ENCODE results near the gene ERC1.

The ERC1 gene

GRCh38 chr12:1474574-1475153 is 483.6 kb downstream of the ERC1 start:
- TF ChIP-seq CTCF (IDR thresholded peaks at IDR 0.05): no peak
- no peak overlapping the region for H3K4me3 ChIP-seq (ENCODE audit: low read depth in 1 of 2, low read length in 1 of 2)

GRCh38 chr12:1479645-1480044 is 488.6 kb downstream of the ERC1 start:
- Histone ChIP-seq H3K36me3 (no peaks in the 10 kb centered on the region), H3K27me3 (no peaks in the 10 kb centered on the region), H3K9me3 (no peaks in the 10 kb centered on the region), H3K4me3 (ENCODE audit: low read depth in 1 of 2, low read length in 1 of 2) (no peak overlapping the region), H3K4me1 (ENCODE audit: control insufficient read depth in 1 of 2, insufficient read depth in 1 of 2, low read depth in 1 of 2, low read length in 1 of 2) (no peaks in the 10 kb centered on the region), H3K27ac (no peak overlapping the region)
- TF ChIP-seq CTCF (IDR thresholded peaks at IDR 0.05): no peak

More at GRCh38 chr12:1474574-1475153, 483.6 kb downstream of the ERC1 start:
- Histone ChIP-seq H3K9me3 (no peaks in the 10 kb centered on the region), H3K36me3 (no peaks in the 10 kb centered on the region), H3K27ac (no peak overlapping the region), H3K4me1 (ENCODE audit: control insufficient read depth in 1 of 2, insufficient read depth in 1 of 2, low read depth in 1 of 2, low read length in 1 of 2) (peaks cover 10 to 15% of the 10 kb centered on the region in 2 experiments), H3K27me3 (no peaks in the 10 kb centered on the region)

- H3K27ac ChIP-seq: no peak overlapping the region
- no peak overlapping the region for H3K4me3 ChIP-seq (ENCODE audit: low read depth in 1 of 2, low read length in 1 of 2)
- no peaks in the 10 kb centered on the region for H3K9me3 ChIP-seq
- H3K27me3 ChIP-seq: no peaks in the 10 kb centered on the region
- no peak for TF ChIP-seq CTCF (IDR thresholded peaks at IDR 0.05)
- no peaks in the 10 kb centered on the region for H3K4me1 ChIP-seq (ENCODE audit: control insufficient read depth in 1 of 2, insufficient read depth in 1 of 2, low read depth in 1 of 2, low read length in 1 of 2)
- H3K36me3 ChIP-seq: no peaks in the 10 kb centered on the region
These were observed 490.3 kb downstream of the ERC1 start for GRCh38 chr12:1481326-1481725.

GRCh38 chr12:1481906-1482305 is 490.9 kb downstream of the ERC1 start:
- no peaks in the 10 kb centered on the region for H3K27me3 ChIP-seq
- no peak overlapping the region for H3K4me3 ChIP-seq (ENCODE audit: low read depth in 1 of 2, low read length in 1 of 2)
- no peaks in the 10 kb centered on the region for H3K9me3 ChIP-seq
- no peak for TF ChIP-seq CTCF (IDR thresholded peaks at IDR 0.05)
- H3K4me1 ChIP-seq (ENCODE audit: control insufficient read depth in 1 of 2, insufficient read depth in 1 of 2, low read depth in 1 of 2, low read length in 1 of 2): no peaks in the 10 kb centered on the region
- no peaks in the 10 kb centered on the region for H3K36me3 ChIP-seq
- no peak overlapping the region for H3K27ac ChIP-seq

GRCh38 chr12:1488908-1489381 is 497.9 kb downstream of the ERC1 start:
- Histone ChIP-seq H3K27me3 (no peaks in the 10 kb centered on the region), H3K4me1 (ENCODE audit: control insufficient read depth in 1 of 2, insufficient read depth in 1 of 2, low read depth in 1 of 2, low read length in 1 of 2) (no peaks in the 10 kb centered on the region), H3K4me3 (ENCODE audit: low read depth in 1 of 2, low read length in 1 of 2) (no peak overlapping the region)

More at GRCh38 chr12:1488908-1489381, 497.9 kb downstream of the ERC1 start:
- no peaks in the 10 kb centered on the region for H3K9me3 ChIP-seq
- H3K27ac ChIP-seq: no peak overlapping the region
- peaks cover 15% of the 10 kb centered on the region for H3K36me3 ChIP-seq
- TF ChIP-seq CTCF (IDR thresholded peaks at IDR 0.05): no peak
